HG03520 (cell line): ENCODE results near the gene TFB1M.
"Not testable (repeated sequence)": the region's sequence is repeated elsewhere in the genome, so short reads cannot be mapped to it uniquely, and the experiment has no call there.

Experiments used
- ATAC-seq: cut with Tn5 transposase; IDR thresholded peaks from one replicate; pipeline ENCODE4 v1.9.1; 2021; ENCODE audit warnings: mild to moderate bottlenecking, moderate library complexity; ENCODE audit not compliant: unreplicated experiment

The TFB1M gene

GRCh38 chr6:155330133-155330734 lies 15.9 kb upstream of the TFB1M start:
- ATAC-seq, result no peak

- no peak for ATAC-seq
Observed at GRCh38 chr6:155329460-155330132, 15.3 kb upstream of the TFB1M start.

- ATAC-seq, result no peak
Observed at GRCh38 chr6:155328539-155329459, 14.5 kb upstream of the TFB1M start.

GRCh38 chr6:155328074-155328538 lies 13.8 kb upstream of the TFB1M start:
- no peak for ATAC-seq

- ATAC-seq, result peak; percentile 51
Observed at GRCh38 chr6:155327326-155328073, 13.2 kb upstream of the TFB1M start.

GRCh38 chr6:155325700-155326516 lies 11.6 kb upstream of the TFB1M start:
- ATAC-seq, result no peak

- no peak for ATAC-seq
Observed at GRCh38 chr6:155324993-155325392, 10.7 kb upstream of the TFB1M start.

- no peak for ATAC-seq
Observed at GRCh38 chr6:155324172-155324571, 9.9 kb upstream of the TFB1M start.

GRCh38 chr6:155319902-155320301 lies 5.6 kb upstream of the TFB1M start:
- no peak for ATAC-seq

GRCh38 chr6:155317186-155317585 lies 2.9 kb upstream of the TFB1M start:
- ATAC-seq, result no peak

GRCh38 chr6:155316419-155316818 lies 2.1 kb upstream of the TFB1M start:
- no peak for ATAC-seq

GRCh38 chr6:155315516-155315871 lies 1.2 kb upstream of the TFB1M start:
- no peak for ATAC-seq

- peak; percentile 45 for ATAC-seq
Observed at GRCh38 chr6:155314773-155315515, 660 bp upstream of the TFB1M start.

- peak; percentile 6 for ATAC-seq
Observed at GRCh38 chr6:155313602-155314091, 637 bp downstream of the TFB1M start.

- not testable (repeated sequence) for ATAC-seq
Observed at GRCh38 chr6:155312950-155313349, 1.3 kb downstream of the TFB1M start.

GRCh38 chr6:155311583-155311982 lies 2.7 kb downstream of the TFB1M start:
- ATAC-seq, result no peak

GRCh38 chr6:155311086-155311485 lies 3.2 kb downstream of the TFB1M start:
- no peak for ATAC-seq

GRCh38 chr6:155310596-155310995 lies 3.7 kb downstream of the TFB1M start:
- ATAC-seq, result no peak

GRCh38 chr6:155309150-155309549 lies 5.1 kb downstream of the TFB1M start:
- ATAC-seq, result no peak
